A673 (cell line): Measurements from ENCODE around the gene CD300A.

Experiments
- CTCF ChIP-seq: fragments of 300-800, 200-600 bp; sonication (generic); conservative IDR thresholded peaks from 2 replicates; pipeline ENCODE4 v1.5.1; 2017; ENCODE audit warnings: low read depth, mild to moderate bottlenecking, antibody characterized with exemption, low read length, moderate library complexity, mixed read lengths
- EZH2 ChIP-seq: fragments of 200-600 bp; sonication (generic); IDR thresholded peaks from 2 replicates; pipeline ENCODE4 v1.6.1; 2017; ENCODE audit warnings: borderline replicate concordance, low read depth, mild to moderate bottlenecking, mixed read lengths, antibody characterized with exemption, low read length; ENCODE audit not compliant: poor library complexity, severe bottlenecking

- no peak for TF ChIP-seq CTCF
- TF ChIP-seq EZH2, result no peak
These were observed 7.8 kb downstream of the CD300A start for GRCh38 chr17:74474043-74474792.
